Activated CD4-positive, alpha-beta memory T cell treated with anti-CD3 and anti-CD28 coated beads, Interleukin-2, amount 10 ng/mL, durations not matched to agents 7 days and 5 days (primary cell): Measurements from ENCODE around the gene PNPLA5. TPM values are rescaled to one million over a fixed set of nuclear protein-coding genes. Genes with fewer than 3 reads are reported as not detected.
A peak's percentile ranks its signal among the peaks of the same experiment; 100 is the strongest.
"Not testable (repeated sequence)": the region's sequence is repeated elsewhere in the genome, so short reads cannot be mapped to it uniquely, and the experiment has no call there.

Experiments used
- CTCF ChIA-PET: fragments of 350-600 bp; sonication (Branson Sonifier 250); formaldehyde crosslinking; loops from one replicate; lab custom pipeline; 2021; ENCODE audit warnings: antibody characterized with exemption, inconsistent platforms; lab: Charles Lee
- POLR2A ChIA-PET: fragments of 350-600 bp; sonication (Branson Sonifier 250); formaldehyde crosslinking; loops from one replicate; lab custom pipeline; 2021; ENCODE audit warnings: antibody characterized with exemption; lab: Charles Lee
- DNase-seq: peaks from one replicate; pipeline ENCODE4 v3.0.0-alpha.2; 2020
- H3K27ac Mint-ChIP-seq: one replicate; pipeline ENCODE4 v1.8.0; 2021; ENCODE audit warnings: mild to moderate bottlenecking, mixed read lengths
- H3K27me3 Mint-ChIP-seq: one replicate; pipeline ENCODE4 v1.8.0; 2021; ENCODE audit warnings: mixed read lengths
- H3K36me3 Mint-ChIP-seq: one replicate; pipeline ENCODE4 v1.8.0; 2021; ENCODE audit warnings: low read depth, mixed read lengths
- H3K4me1 Mint-ChIP-seq: one replicate; pipeline ENCODE4 v1.8.0; 2021; ENCODE audit warnings: mixed read lengths
- H3K4me3 Mint-ChIP-seq: one replicate; pipeline ENCODE4 v1.8.0; 2021; ENCODE audit warnings: mild to moderate bottlenecking, mixed read lengths
- H3K9me3 Mint-ChIP-seq: one replicate; pipeline ENCODE4 v1.8.0; 2021; ENCODE audit warnings: mixed read lengths
- total RNA-seq, 2 experiments: library from RNA; stranded (reverse); gene quantifications; one replicate each; pipeline ENCODE4 v1.2.3, GENCODE V29; 2021

Gene PNPLA5
- total RNA-seq, 2 experiments from 2014 or later, result not detected

DNA sequence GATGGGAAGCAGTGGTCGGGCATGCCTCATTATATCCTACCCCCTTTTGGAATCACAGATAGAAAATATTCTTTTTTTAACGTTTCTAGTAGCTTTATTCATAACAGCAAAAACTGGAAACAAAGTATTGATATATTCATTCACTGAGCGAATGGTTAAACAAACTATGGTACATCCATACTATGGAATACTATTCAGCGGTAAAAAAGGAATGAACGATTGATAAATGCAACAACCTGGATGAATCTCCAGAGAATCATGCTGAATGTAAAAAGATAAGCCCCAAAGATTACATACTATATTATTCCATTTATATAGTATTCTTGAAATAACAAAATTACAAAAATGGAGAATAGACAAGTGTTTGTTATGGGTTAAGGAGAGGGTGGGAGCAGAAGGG lies 22.0 kb downstream of the PNPLA5 start:
- DNase-seq, result no peak
- Mint-ChIP-seq H3K4me1 (no peaks in the 10 kb centered on the region), H3K4me3 (no peak overlapping the region), H3K9me3 (no peaks in the 10 kb centered on the region), H3K27ac (no peak overlapping the region), H3K27me3 (peaks cover 4% of the 10 kb centered on the region), H3K36me3 (no peaks in the 10 kb centered on the region)
- CTCF ChIA-PET, result no interaction called here
- POLR2A ChIA-PET, result no interaction called here

DNA sequence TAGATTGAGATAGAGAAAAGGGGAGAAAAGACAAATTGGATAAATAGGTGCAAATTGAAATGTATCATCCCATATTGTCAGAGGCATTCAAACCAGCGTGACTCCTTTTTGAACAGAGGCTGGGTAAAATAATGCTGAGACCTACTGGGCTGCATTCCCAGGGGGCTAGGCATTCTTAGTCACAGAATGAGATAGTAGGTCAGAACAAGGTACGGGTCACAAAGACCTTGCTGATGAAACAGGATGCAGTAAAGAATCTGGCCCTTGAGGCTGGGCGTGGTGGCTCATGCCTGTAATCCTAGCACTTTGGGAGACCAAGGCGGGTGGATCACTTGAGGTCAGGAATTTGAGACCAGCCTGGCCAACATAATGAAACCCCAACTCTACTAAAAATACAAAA lies 22.8 kb downstream of the PNPLA5 start:
- H3K4me3 Mint-ChIP-seq, POLR2A ChIA-PET, DNase-seq, H3K27me3 Mint-ChIP-seq, H3K36me3 Mint-ChIP-seq, H3K4me1 Mint-ChIP-seq, H3K9me3 Mint-ChIP-seq, H3K27ac Mint-ChIP-seq: not testable (repeated sequence)
- CTCF ChIA-PET, result interaction anchor here (0.9 kb wide), 1 partner anchor 14 kb away, joined by 3 read pairs; no protein-coding TSS in a partner anchor

DNA sequence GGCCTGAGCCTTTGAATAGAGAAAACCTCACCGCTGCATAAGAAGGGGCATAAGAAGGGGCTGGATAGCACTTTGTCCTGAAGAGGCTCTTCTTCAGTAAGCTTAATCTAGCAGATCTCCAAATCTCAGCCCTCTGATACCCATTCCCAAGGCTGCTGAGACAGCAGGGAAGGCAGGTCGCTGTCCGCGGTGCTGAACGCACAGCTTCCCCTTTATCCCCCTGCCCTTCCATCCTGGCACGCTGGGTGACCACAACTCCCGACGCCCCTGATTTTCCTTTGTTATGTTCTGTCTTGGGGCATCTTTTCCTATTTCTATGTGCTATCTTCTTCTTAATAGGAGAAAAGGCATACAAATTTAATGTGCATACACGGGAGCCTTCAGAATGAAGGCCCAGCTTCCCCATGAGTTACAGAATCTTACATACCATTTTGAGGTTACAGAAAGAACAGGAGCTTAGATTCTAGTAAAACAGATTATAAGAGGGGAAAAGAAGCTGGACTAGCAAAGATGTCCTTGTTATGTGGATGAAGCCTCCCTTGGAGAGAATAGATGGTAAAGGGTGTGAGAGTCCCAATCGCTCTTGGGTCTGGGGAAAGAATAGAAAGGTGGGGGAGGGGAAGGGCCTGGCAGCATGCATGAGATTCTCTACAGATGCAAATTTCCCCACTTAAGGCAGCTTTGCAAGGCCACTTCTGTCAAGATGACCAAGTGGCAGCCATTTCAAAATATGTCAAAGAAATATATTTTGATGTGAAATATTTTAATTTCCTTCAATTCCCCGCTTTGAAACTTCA lies 23.8 kb downstream of the PNPLA5 start:
- CTCF ChIA-PET, result interaction anchor here (0.9 kb wide), 1 partner anchor 17 kb away, joined by 3 read pairs; no protein-coding TSS in a partner anchor
- no peak overlapping the region for H3K27ac Mint-ChIP-seq
- no peaks in the 10 kb centered on the region for H3K36me3 Mint-ChIP-seq
- POLR2A ChIA-PET, result no interaction called here
- H3K27me3 Mint-ChIP-seq, result peaks cover 14% of the 10 kb centered on the region
- H3K4me3 Mint-ChIP-seq, result no peak overlapping the region
- H3K4me1 Mint-ChIP-seq, result no peaks in the 10 kb centered on the region
- peak; percentile 42 for DNase-seq
- H3K9me3 Mint-ChIP-seq, result no peaks in the 10 kb centered on the region

DNA sequence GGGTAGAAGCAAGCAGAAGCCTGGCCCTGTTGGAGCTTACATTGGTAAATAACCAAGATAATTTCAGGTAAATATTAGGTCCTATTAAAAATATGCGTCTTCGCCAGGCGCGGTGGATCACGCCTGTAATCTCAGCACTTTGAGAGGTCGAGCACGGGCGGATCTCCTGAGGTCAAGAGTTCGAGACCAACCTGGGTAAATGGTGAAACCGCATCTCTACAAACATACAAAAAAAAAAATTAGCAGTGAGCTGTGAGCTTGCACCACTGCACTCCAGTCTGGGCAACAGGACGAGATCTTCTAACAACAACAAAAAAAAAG lies 29.0 kb downstream of the PNPLA5 start:
- Mint-ChIP-seq H3K36me3 (no peaks in the 10 kb centered on the region), H3K27ac (no peak overlapping the region), H3K4me3 (no peak overlapping the region), H3K27me3 (peaks cover 35% of the 10 kb centered on the region), H3K9me3 (no peaks in the 10 kb centered on the region), H3K4me1 (peaks cover 2% of the 10 kb centered on the region)
- POLR2A ChIA-PET, result no interaction called here
- CTCF ChIA-PET, result no interaction called here
- no peak for DNase-seq

DNA sequence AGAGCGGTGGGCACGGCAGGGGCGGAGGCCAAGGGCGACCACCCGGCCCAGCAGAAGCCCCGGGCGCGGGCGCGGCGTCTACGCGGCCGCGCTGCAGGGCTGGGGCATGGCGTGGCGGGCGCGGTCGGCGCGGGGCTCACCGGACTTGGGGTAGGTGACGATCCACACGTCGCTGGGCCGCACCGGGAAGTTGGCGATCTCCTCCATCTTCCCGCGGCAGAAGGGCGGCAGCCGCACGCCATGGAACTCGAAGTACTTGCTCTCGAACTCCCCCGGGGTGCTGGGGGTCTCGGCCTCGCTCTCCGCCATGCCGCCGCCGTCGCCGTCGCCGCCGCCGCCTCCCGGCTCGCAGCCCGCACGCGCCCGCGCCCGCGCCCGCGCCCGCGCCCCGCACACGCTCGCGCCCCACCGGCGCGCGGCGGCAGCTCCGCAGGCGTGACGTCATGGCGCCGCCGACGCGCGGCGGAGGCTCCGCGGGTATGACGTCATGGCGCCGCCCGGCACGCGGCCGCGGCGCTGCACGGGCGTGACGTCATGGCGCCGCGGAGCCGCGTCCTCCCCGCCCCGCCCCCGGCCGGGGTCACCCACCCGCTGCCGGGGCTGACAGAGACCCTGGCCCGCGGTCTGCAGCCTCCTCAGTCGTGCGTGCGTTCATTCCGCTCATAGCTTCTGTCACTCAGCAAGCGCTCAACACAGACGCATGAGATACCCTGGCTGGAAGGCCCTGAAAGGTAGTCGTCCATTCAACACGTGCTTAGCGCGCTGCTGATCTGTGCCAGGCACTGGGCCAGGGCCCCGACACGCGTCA lies 29.5 kb downstream of the PNPLA5 start, which contains the start of gene SULT4A1:
TSS of gene SULT4A1 (minus strand) at position 440 of the 808 bp plus-strand sequence. CDS start at position 309, 131 bp downstream.
- H3K27ac Mint-ChIP-seq, result no peak within 1 kb of the TSS
- ChIA-PET POLR2A (no interaction called here), CTCF (no interaction called here)
- peaks cover 35% of the 10 kb centered on the region for H3K27me3 Mint-ChIP-seq
- H3K4me1 Mint-ChIP-seq, result peaks cover 2% of the 10 kb centered on the region
- no peak within 1 kb of the TSS for H3K4me3 Mint-ChIP-seq
- no peaks in the 10 kb centered on the region for H3K36me3 Mint-ChIP-seq
- DNase-seq, result no peak
- H3K9me3 Mint-ChIP-seq, result no peaks in the 10 kb centered on the region

DNA sequence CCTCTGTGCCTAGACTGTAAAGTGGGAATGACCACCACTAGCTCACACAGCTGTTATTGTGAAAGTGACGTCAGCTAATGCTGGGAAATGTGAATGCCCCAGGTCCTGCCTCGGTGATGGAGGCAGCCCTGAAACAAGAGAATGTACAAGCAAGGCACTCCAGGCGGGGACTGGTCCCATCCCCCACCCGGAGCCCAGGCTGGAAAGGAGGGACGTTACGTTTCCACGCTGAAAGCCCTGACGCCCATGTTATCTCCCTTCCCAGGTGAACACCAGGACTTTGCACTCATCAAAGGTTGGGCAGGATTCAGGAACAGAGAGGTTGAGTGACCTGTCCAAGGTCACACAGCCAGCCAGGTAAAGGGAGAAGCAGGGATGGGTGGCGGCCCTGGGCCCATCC lies 30.3 kb downstream of the PNPLA5 start:
- Mint-ChIP-seq H3K27me3 (peaks cover 39% of the 10 kb centered on the region), H3K4me3 (no peak overlapping the region), H3K27ac (no peak overlapping the region), H3K36me3 (no peaks in the 10 kb centered on the region), H3K4me1 (peaks cover 2% of the 10 kb centered on the region), H3K9me3 (no peaks in the 10 kb centered on the region)
- POLR2A ChIA-PET, result no interaction called here
- CTCF ChIA-PET, result no interaction called here
- DNase-seq, result no peak

DNA sequence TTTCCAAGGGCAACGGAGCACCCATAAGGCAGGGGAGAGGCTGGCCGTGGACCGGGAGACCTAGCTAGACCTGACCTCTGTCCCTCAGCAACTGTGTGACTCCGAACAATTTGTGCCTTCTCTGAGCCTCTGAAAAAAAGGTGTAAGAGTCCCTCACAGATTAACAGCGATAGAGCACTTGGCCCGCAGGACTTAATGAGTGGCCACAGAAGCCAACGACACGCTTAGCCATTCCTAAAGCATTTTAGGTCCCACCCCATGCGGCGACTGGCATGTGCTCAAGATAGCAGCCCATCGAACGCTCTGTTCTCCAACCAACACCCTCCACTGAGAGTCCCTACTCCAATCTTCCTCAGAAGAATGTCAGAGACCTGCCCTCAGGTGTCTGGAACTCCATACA lies 31.0 kb downstream of the PNPLA5 start:
- H3K27ac Mint-ChIP-seq, result no peak overlapping the region
- DNase-seq, result no peak
- H3K27me3 Mint-ChIP-seq, result peaks cover 39% of the 10 kb centered on the region
- no peaks in the 10 kb centered on the region for H3K36me3 Mint-ChIP-seq
- CTCF ChIA-PET, result no interaction called here
- H3K4me1 Mint-ChIP-seq, result peaks cover 2% of the 10 kb centered on the region
- POLR2A ChIA-PET, result no interaction called here
- no peak overlapping the region for H3K4me3 Mint-ChIP-seq
- H3K9me3 Mint-ChIP-seq, result no peaks in the 10 kb centered on the region

DNA sequence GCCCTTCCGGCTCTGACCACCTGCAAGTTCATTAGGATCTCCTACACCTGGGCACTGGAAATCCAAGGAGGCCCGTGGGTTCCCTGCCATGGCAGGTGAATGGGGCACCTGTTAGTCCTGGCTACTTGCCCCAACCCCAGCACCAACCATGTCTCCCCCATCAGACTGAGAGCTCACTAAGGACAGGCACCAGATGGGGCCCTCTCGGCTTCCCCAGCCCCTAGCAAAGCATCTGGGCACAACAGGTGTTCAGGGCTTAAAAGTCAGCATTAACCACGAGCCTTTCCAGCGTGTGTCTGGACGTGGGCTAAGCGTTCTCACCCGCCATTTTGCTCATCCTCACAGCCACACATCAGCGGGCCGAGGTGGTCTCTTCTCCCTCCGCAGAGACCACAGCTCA lies 31.7 kb downstream of the PNPLA5 start:
- H3K27ac Mint-ChIP-seq, result no peak overlapping the region
- H3K9me3 Mint-ChIP-seq, result no peaks in the 10 kb centered on the region
- no peak for DNase-seq
- POLR2A ChIA-PET, result no interaction called here
- peaks cover 39% of the 10 kb centered on the region for H3K27me3 Mint-ChIP-seq
- CTCF ChIA-PET, result no interaction called here
- no peaks in the 10 kb centered on the region for H3K36me3 Mint-ChIP-seq
- H3K4me3 Mint-ChIP-seq, result no peak overlapping the region
- peaks cover 2% of the 10 kb centered on the region for H3K4me1 Mint-ChIP-seq

DNA sequence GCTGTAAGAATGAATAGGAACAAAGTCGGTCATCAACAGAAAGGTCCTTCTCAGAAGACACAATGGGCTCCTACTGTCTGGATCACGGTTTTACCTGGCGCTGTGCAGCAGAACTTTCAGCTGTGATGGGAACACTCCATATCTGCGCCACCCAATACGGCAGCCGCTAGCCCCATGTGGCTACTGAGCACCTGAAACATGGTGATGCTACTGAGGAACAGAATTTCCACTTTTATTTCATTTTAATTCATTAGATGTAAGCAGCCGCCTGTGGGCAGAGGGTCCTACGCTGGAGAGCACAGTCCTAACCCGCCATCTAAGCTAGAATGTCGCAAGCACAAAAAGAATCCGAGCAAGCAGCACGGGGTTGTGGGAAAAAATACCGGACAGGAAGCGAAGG lies 32.2 kb downstream of the PNPLA5 start:
- Mint-ChIP-seq H3K4me1 (peaks cover 2% of the 10 kb centered on the region), H3K27me3 (peaks cover 35% of the 10 kb centered on the region), H3K36me3 (no peaks in the 10 kb centered on the region), H3K9me3 (no peaks in the 10 kb centered on the region), H3K27ac (no peak overlapping the region), H3K4me3 (no peak overlapping the region)
- ChIA-PET CTCF (no interaction called here), POLR2A (no interaction called here)
- no peak for DNase-seq

DNA sequence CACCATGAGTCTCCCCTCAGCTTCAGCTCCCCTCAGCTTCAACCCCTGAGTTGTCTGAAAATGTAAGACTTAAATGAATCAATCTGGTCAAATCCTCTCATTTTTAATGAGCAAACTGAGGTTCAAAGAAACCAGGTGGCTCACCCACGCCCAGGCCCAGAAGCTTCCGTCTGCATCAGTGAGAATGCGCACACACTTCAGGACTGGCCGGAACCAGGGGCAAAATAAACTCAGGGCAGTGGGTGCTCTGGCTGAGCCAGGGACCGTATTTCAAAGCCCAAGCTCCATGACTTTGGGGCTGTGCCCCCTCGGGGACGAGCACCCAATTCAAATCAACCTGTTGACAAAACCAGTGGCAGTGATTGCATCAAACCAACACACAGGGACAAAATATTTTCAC lies 32.6 kb downstream of the PNPLA5 start:
- no peak overlapping the region for H3K27ac Mint-ChIP-seq

DNA sequence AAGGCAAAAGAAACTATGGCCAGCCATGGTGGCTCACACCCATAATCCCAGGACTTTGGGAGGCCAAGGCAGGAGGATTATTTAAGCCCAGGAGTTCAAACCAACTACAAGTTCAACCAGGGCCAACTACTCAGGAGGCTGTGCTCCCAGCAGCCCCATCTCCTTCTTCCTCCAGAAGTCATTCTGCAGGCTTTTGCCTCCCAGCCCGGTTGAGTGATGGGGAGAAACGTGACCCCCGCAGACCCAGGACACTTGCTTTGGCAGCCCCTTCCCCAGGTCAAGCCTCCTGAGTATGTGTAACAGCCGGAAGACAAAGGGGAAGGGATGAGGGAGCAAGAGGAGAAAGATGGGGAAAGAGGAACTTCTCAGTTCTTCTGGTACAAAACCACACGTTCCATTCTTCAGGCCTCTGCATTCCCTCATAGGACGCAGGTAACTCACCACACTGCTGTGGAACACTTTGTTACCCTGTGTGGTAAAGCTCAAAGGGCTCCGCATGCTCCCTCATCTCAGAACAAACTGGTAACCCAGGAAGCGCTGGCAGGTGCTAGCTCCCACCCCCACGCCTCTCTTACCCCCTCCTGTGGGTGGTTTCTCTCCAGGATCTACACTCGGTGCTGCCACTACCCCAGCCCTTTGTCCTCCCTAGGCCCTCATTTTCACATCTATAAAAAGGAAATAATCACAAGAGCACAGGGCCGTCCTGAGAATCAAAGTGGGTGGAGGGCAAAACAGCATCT lies 33.5 kb downstream of the PNPLA5 start:
- no peaks in the 10 kb centered on the region for H3K9me3 Mint-ChIP-seq

More for the DNA sequence above, 32.6 kb downstream of the PNPLA5 start:
- POLR2A ChIA-PET, result no interaction called here
- H3K4me1 Mint-ChIP-seq, result peaks cover 2% of the 10 kb centered on the region
- H3K27me3 Mint-ChIP-seq, result peaks cover 35% of the 10 kb centered on the region
- H3K4me3 Mint-ChIP-seq, result no peak overlapping the region
- CTCF ChIA-PET, result no interaction called here
- H3K9me3 Mint-ChIP-seq, result no peaks in the 10 kb centered on the region
- no peaks in the 10 kb centered on the region for H3K36me3 Mint-ChIP-seq
- no peak for DNase-seq

DNA sequence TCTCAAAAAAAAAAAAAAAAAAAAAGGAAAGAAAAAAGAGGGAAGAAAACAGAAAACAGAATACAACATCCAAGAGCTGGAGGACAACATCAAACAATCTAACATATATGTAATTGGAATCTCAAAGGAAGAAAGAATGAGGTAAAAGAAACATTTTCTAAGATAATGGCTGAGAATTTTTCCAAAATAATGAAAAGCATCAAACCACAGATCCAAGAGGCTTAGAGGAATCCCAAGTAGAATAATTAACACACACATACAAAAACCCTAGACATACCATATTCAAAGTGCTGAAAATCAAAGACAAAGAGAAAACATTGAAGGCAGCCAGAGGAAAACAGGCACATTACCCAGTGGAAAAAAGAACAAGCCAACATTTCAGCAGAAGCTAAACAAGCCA lies 34.4 kb downstream of the PNPLA5 start:
- POLR2A ChIA-PET, result no interaction called here

More for the DNA sequence above, 33.5 kb downstream of the PNPLA5 start:
- DNase-seq, result no peak
- H3K36me3 Mint-ChIP-seq, result no peaks in the 10 kb centered on the region
- peaks cover 27% of the 10 kb centered on the region for H3K27me3 Mint-ChIP-seq
- peaks cover 2% of the 10 kb centered on the region for H3K4me1 Mint-ChIP-seq
- ChIA-PET CTCF (no interaction called here), POLR2A (no interaction called here)
- H3K4me3 Mint-ChIP-seq, result no peak overlapping the region
- H3K27ac Mint-ChIP-seq, result no peak overlapping the region

DNA sequence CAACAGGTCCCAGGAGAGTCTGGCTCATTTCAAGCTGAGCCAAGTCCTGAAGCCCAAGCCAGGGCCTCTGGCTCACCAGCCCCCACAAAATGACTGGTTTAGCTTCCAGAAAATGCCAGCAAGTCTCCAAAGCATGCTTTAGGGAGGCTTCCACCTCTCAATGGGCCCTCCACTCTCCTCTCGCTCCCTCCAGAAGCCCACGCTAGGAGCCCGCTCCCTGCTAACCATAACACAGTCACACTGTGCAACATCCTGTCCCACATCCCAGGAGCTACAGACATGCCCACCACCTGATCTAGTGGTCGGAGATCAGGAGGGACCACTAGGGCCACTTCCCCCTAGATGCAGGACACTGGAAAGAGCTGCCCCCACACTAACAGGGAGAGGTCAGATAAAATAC lies 36.4 kb downstream of the PNPLA5 start:
- POLR2A ChIA-PET, result no interaction called here
- DNase-seq, result no peak

More for the DNA sequence above, 34.4 kb downstream of the PNPLA5 start:
- H3K4me1 Mint-ChIP-seq, result no peaks in the 10 kb centered on the region
- H3K27ac Mint-ChIP-seq, result no peak overlapping the region
- no peak for DNase-seq
- H3K4me3 Mint-ChIP-seq, result no peak overlapping the region
- H3K9me3 Mint-ChIP-seq, result no peaks in the 10 kb centered on the region
- no peaks in the 10 kb centered on the region for H3K36me3 Mint-ChIP-seq
- H3K27me3 Mint-ChIP-seq, result peaks cover 24% of the 10 kb centered on the region
- CTCF ChIA-PET, result no interaction called here

More for the DNA sequence above, 36.4 kb downstream of the PNPLA5 start:
- H3K9me3 Mint-ChIP-seq, result no peaks in the 10 kb centered on the region
- H3K4me1 Mint-ChIP-seq, result no peaks in the 10 kb centered on the region
- no peak overlapping the region for H3K27ac Mint-ChIP-seq
- CTCF ChIA-PET, result no interaction called here
- peaks cover 14% of the 10 kb centered on the region for H3K27me3 Mint-ChIP-seq
- H3K36me3 Mint-ChIP-seq, result no peaks in the 10 kb centered on the region
- H3K4me3 Mint-ChIP-seq, result no peak overlapping the region
